Subcutaneous adipose tissue (tissue), 4 donors: ENCODE data around the gene CACNA1E. TPM values are rescaled to one million over a fixed set of nuclear protein-coding genes. Genes with fewer than 3 reads are reported as not detected.

Experiments used
- CTCF ChIP-seq: fragments of 450-650 bp; IDR thresholded peaks from one replicate; pipeline ENCODE4 v1.5.1; 2016; ENCODE audit warnings: low read depth, mild to moderate bottlenecking, control low read depth, antibody characterized with exemption, moderate library complexity
- total RNA-seq, 4 donors: library from RNA; depleted of rRNA; stranded (reverse); fragments of >200 nt; gene quantifications; one replicate each; pipeline ENCODE4 v1.1.0, GENCODE V29; 2016

Gene CACNA1E
- total RNA-seq, 4 donors from 2014 or later: 0.16 to 0.19 TPM; not detected in 2

DNA sequence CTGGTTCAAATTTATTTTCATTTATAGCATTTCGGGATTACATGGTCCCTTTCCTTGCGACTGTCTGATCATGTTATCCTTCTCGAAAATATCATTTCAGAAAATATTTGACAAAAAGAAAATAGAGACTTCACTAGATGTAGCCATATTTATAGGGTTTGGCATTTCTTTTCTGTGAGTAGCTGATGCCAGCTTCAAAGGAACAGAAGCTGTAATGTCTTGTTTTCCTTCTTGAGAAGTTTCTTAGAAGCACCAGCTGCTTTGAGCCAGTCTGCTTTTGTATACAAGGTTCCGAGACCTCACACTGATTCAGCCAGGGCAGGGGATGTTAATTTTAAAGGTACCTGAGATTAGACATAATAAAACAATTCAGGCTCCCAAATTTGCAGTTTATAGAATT lies 329.9 kb downstream of the CACNA1E start:
- no peak for TF ChIP-seq CTCF

DNA sequence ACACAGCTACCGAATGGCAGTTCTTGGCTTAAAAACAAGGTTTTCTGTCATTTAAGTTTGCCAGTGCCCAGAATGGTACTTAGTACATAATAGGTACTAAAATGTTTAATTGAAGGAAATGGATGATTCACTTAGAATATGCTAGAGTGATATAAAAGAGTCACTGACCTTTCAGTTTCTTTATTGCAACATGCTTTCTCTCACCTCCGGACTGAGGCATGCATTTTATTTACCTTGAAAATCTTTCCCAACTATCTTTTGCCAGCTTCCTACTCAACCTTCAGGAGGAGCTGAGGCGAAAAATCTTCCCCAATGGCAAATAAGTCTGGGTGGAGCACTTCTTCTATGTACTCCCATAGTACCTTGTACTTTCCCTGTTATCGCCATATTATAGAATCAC lies 333.3 kb downstream of the CACNA1E start:
- TF ChIP-seq CTCF: no peak

DNA sequence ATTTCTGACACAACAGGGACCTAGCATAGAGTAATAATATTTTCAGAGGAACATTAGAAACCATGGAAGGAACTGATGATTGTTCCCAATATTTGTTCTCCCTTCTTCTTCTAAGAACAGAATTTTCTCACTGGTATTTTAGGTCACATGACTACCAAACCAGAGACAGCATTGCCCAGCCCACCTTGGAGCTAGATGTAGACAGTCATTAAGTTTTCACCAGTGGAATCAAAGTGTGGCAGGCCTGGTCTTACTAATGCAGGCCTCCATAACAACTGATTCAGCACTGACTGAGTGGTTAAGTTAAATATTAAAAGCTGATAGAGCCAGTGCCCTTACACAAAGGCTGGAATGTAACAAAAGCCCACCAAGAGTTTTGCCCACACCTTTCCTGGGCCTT lies 333.8 kb downstream of the CACNA1E start:
- no peak for TF ChIP-seq CTCF

DNA sequence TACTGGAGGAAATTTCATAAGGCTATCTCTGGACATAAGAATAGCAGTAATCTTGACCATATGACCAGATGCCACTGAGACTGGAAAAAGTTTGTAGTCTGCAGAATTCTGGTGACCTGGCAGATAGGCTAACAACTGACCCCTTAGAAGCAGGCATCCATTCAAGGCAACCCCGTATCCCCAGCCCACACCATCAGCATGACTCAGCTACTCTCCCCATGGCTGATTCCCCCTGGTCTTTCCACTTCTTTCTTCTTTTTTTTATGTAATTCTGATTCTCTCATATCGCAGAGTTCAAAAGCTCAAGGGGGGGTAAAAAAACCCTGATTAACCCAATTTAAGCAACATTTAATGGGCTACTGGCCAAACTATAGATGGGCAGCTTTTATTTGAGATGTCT lies 335.1 kb downstream of the CACNA1E start:
- TF ChIP-seq CTCF: no peak

GRCh38 chr1:181818943-181819342 lies 335.6 kb downstream of the CACNA1E start:
- no peak for TF ChIP-seq CTCF

GRCh38 chr1:181821701-181822100 lies 338.4 kb downstream of the CACNA1E start:
- TF ChIP-seq CTCF: no peak

GRCh38 chr1:181846001-181846645 lies 362.8 kb downstream of the CACNA1E start:
- TF ChIP-seq CTCF: no peak
